IMR-90 (cell line): Measurements from ENCODE around the gene ANKFY1.

Experiments used
- CEBPB ChIP-seq: IDR thresholded peaks from 2 replicates; pipeline ENCODE4 v1.6.1; 2012; ENCODE audit warnings: low read depth, low read length, improper control_type of control experiment
- CHD1 ChIP-seq: IDR thresholded peaks from 2 replicates; pipeline ENCODE4 v1.6.1; 2012; ENCODE audit warnings: low read depth, low read length, improper control_type of control experiment
- FOS ChIP-seq: fragments of 150-350 bp; IDR thresholded peaks from 2 replicates; pipeline ENCODE4 v1.6.1; 2016; ENCODE audit warnings: low read depth, low read length
- POLR2A ChIP-seq: IDR thresholded peaks from 2 replicates; pipeline ENCODE4 v1.6.1; 2012; ENCODE audit warnings: mild to moderate bottlenecking, low read depth, low read length
- RAD21 ChIP-seq: IDR thresholded peaks from 2 replicates; pipeline ENCODE4 v1.6.1; 2012; ENCODE audit warnings: low read length, improper control_type of control experiment
- RCOR1 ChIP-seq: IDR thresholded peaks from 2 replicates; pipeline ENCODE4 v1.6.1; 2012; ENCODE audit warnings: mild to moderate bottlenecking, low read length, improper control_type of control experiment; ENCODE audit not compliant: insufficient replicate concordance
- RFX5 ChIP-seq: IDR thresholded peaks from 2 replicates; pipeline ENCODE4 v1.8.0; 2012; ENCODE audit warnings: low read depth, mild to moderate bottlenecking, low read length, moderate library complexity
- SMC3 ChIP-seq: fragments of 150-350 bp; IDR thresholded peaks from 2 replicates; pipeline ENCODE4 v1.6.1; 2016; ENCODE audit warnings: low read depth, mild to moderate bottlenecking, antibody characterized with exemption, low read length, moderate library complexity
- TF ChIP-seq, protein P1 (sequence below): conservative IDR thresholded peaks from 2 replicates; pipeline ENCODE4 v1.5.1; 2012; ENCODE audit warnings: mild to moderate bottlenecking, low read depth, low read length, improper control_type of control experiment
- TF ChIP-seq, protein P2 (sequence below): fragments of 150-350 bp; IDR thresholded peaks from 2 replicates; pipeline ENCODE4 v1.6.1; 2017; ENCODE audit warnings: mild to moderate bottlenecking, antibody characterized with exemption, low read length, low read depth

DNA sequence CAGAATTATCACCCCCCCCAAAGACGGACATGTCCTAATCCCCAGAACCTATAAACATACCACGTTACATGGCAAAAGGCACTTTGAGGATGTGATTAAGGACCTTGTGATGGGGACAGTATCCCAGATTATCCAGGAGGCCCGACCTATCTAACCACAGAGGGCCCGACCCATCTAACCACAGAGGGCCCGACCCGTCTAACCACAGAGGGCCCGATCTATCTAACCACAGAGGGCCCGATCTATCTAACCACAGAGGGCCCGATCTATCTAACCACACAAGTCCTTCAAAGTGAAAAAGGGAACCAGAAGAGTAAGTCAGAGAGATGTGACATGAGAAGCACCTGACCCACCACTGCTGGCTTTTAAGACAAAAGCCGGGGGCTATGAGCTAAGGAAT, 56.8 kb downstream of the ANKFY1 start:
- TF ChIP-seq, protein P1, sequence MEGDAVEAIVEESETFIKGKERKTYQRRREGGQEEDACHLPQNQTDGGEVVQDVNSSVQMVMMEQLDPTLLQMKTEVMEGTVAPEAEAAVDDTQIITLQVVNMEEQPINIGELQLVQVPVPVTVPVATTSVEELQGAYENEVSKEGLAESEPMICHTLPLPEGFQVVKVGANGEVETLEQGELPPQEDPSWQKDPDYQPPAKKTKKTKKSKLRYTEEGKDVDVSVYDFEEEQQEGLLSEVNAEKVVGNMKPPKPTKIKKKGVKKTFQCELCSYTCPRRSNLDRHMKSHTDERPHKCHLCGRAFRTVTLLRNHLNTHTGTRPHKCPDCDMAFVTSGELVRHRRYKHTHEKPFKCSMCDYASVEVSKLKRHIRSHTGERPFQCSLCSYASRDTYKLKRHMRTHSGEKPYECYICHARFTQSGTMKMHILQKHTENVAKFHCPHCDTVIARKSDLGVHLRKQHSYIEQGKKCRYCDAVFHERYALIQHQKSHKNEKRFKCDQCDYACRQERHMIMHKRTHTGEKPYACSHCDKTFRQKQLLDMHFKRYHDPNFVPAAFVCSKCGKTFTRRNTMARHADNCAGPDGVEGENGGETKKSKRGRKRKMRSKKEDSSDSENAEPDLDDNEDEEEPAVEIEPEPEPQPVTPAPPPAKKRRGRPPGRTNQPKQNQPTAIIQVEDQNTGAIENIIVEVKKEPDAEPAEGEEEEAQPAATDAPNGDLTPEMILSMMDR = no peak
- TF ChIP-seq SMC3 = no peak
- no peak for TF ChIP-seq POLR2A
- TF ChIP-seq CHD1 = no peak
- TF ChIP-seq RFX5 = no peak
- TF ChIP-seq RAD21 = no peak
- no peak for TF ChIP-seq CEBPB
- TF ChIP-seq FOS = no peak
- TF ChIP-seq, protein P2, sequence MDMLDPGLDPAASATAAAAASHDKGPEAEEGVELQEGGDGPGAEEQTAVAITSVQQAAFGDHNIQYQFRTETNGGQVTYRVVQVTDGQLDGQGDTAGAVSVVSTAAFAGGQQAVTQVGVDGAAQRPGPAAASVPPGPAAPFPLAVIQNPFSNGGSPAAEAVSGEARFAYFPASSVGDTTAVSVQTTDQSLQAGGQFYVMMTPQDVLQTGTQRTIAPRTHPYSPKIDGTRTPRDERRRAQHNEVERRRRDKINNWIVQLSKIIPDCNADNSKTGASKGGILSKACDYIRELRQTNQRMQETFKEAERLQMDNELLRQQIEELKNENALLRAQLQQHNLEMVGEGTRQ = no peak
- no peak for TF ChIP-seq RCOR1
